GM12801 (cell line): ENCODE results near the gene PLOD1.

Experiments
- CTCF ChIP-seq: IDR thresholded peaks from one replicate; pipeline ENCODE4 v1.5.1; 2011; ENCODE audit warnings: control low read depth; ENCODE audit not compliant: insufficient read length; ENCODE audit errors: extremely low read depth

The PLOD1 gene

GRCh38 chr1:12019858-12020509 is 85.5 kb downstream of the PLOD1 start:
- TF ChIP-seq CTCF: no peak

GRCh38 chr1:12021616-12022015 is 87.1 kb downstream of the PLOD1 start:
- no peak for TF ChIP-seq CTCF

- TF ChIP-seq CTCF: no peak
Observed at GRCh38 chr1:12022036-12022435, 87.5 kb downstream of the PLOD1 start.
